ENCODE measurements around the gene CHDH. TPM values are rescaled to one million over a fixed set of nuclear protein-coding genes. Genes with fewer than 3 reads are reported as not detected.

The CHDH gene
- total and polyA plus RNA-seq, 2 experiments from 2014 or later = 31.1 to 62.6 TPM

DNA sequence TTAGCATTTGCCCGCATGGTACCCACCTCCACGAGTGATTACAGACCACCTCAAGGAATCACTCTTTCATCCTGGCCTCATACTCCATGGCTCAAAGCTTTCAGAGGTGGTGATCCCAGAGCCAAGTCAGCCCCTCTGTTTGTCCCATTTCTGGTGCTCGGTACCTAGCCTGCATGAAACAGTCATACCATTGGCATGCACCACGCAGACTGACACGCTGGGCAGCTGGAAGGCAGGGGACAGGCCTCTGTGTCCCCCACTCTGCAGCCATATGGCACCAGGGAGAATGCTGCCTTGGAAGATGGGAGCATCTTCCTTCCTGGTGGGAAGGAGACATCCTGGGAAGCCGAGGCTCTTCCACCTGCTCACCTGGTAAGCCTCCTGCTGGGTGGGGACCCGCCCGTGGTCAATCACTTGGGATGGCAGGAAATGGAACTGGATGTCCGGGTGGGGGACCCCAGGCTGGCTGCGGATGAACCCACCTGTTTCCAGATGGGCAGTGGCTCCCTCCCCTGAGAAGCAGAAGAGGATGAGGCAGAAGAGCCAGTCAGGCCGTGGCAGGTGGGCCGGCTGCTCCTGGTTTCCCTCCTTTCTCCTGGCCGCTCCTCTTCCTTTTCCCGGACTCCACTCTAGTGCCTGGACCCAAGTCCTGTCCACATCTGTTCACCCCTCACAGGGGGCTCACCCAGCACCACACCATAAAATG lies 26.9 kb downstream of the CHDH start:
- H3K79me2 ChIP-seq = no peaks in the 10 kb centered on the region
- no peak for TF ChIP-seq EZH2 (IDR thresholded peaks at IDR 0.05; ENCODE audit: borderline replicate concordance)
- TF ChIP-seq, protein P1, sequence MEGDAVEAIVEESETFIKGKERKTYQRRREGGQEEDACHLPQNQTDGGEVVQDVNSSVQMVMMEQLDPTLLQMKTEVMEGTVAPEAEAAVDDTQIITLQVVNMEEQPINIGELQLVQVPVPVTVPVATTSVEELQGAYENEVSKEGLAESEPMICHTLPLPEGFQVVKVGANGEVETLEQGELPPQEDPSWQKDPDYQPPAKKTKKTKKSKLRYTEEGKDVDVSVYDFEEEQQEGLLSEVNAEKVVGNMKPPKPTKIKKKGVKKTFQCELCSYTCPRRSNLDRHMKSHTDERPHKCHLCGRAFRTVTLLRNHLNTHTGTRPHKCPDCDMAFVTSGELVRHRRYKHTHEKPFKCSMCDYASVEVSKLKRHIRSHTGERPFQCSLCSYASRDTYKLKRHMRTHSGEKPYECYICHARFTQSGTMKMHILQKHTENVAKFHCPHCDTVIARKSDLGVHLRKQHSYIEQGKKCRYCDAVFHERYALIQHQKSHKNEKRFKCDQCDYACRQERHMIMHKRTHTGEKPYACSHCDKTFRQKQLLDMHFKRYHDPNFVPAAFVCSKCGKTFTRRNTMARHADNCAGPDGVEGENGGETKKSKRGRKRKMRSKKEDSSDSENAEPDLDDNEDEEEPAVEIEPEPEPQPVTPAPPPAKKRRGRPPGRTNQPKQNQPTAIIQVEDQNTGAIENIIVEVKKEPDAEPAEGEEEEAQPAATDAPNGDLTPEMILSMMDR (IDR thresholded peaks at IDR 0.05; ENCODE audit: poor library complexity) = no peak
- no peak for TF ChIP-seq EZH2phosphoT487 (IDR thresholded peaks at IDR 0.05; ENCODE audit: low read depth, severe bottlenecking, unreplicated experiment)
- no peaks in the 10 kb centered on the region for H3K9me3 ChIP-seq (ENCODE audit: low read depth)
- peaks cover 7% of the 10 kb centered on the region for H3K4me1 ChIP-seq (ENCODE audit: insufficient read depth)
- no peaks in the 10 kb centered on the region for H3K9me2 ChIP-seq (replicated peaks; ENCODE audit: insufficient read depth)
- H3K36me3 ChIP-seq (replicated peaks; ENCODE audit: insufficient read depth, low read depth) = no peaks in the 10 kb centered on the region
- H3K4me3 ChIP-seq = no peak overlapping the region
- H2AFZ ChIP-seq = no peak overlapping the region
- H3K27ac ChIP-seq = no peak overlapping the region
- no peaks in the 10 kb centered on the region for H4K20me1 ChIP-seq (ENCODE audit: insufficient read depth, poor library complexity, severe bottlenecking)
- no peak for DNase-seq (ENCODE audit: low spot score)
- 95% methylated on average over 14 of the region's 14 CpGs for WGBS (ENCODE audit: low lambda C conversion rate, missing lambda C conversion rate)
- no peaks in the 10 kb centered on the region for H3K27me3 ChIP-seq
- no peak overlapping the region for H3K4me2 ChIP-seq

DNA sequence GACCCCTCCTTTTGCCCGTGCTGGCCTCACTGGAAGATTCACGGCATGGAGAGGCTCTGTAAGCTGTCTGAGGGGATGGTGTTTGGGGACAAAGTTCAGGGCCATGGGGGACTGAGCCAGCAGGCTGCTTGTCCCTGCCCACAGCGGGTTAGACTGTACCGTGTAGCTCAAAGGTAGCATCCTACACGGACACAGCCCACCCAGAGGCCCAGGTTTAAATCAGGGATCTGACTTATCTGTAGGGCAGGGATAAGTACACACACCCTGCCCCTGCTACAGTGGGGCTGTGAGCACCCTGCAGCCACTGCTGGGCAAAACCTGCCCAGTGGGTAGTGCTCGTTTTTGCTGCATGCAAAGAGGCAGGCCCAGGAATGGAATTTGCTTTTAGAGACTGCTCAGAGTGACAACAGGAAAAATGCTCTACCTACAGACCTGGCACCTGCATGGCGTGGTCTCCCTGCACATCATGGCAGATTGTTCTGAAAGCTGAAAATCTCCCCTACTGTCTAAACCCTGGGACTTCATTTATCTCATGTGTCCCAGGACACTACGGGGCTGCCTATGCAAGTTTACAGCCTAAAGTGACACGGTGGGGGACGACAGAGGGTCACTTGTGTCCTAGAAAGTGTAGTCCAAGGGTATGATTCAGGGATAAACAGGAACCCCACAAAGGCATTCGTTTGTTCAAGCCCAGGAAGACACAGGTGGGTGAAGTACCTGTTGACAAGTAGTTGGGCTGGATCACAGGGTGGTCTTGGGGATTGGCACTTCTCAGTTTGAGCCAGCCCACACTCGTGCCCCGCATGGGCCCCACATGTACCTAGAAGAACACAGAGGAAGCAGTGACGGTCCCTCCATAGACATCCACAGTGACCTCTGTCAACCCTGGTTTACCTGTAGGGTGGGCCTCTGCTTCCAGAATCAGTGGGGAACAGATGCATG lies 27.7 kb downstream of the CHDH start:
- no peak for DNase-seq (ENCODE audit: low spot score)
- no peaks in the 10 kb centered on the region for H3K36me3 ChIP-seq (replicated peaks; ENCODE audit: insufficient read depth, low read depth)

DNA sequence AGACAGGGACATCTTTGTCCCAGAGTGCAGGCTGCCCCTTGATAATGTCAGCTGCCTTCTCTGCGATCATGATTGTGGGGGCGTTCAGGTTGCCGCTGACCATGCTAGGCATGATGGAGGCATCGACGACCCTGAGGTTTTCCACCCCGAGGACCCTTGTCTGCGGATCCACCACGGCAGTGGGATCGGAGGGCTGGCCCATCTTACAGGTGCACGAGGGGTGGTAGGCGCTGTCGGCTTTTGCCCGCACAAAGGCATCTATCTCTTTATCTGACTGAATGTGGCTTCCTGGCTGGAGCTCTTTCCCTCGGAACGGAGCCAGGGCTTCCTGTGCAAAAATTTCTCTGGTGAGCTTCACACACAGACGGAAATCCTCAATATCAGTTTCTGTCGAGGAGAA lies 28.4 kb downstream of the CHDH start:
- no peak overlapping the region for H3K27ac ChIP-seq
- no peaks in the 10 kb centered on the region for H3K9me3 ChIP-seq (ENCODE audit: low read depth)
- DNase-seq (ENCODE audit: low spot score) = no peak
- H4K20me1 ChIP-seq (ENCODE audit: insufficient read depth, poor library complexity, severe bottlenecking) = no peaks in the 10 kb centered on the region
- H3K36me3 ChIP-seq (replicated peaks; ENCODE audit: insufficient read depth, low read depth) = no peaks in the 10 kb centered on the region
- H3K27me3 ChIP-seq = no peaks in the 10 kb centered on the region
- TF ChIP-seq, protein P1 (IDR thresholded peaks at IDR 0.05; ENCODE audit: poor library complexity) = no peak
- TF ChIP-seq EZH2 (IDR thresholded peaks at IDR 0.05; ENCODE audit: borderline replicate concordance) (no peak), EZH2phosphoT487 (IDR thresholded peaks at IDR 0.05; ENCODE audit: low read depth, severe bottlenecking, unreplicated experiment) (no peak)
- H2AFZ ChIP-seq = no peak overlapping the region
- H3K79me2 ChIP-seq = no peaks in the 10 kb centered on the region
- H3K4me1 ChIP-seq (ENCODE audit: insufficient read depth) = peaks cover 7% of the 10 kb centered on the region
- H3K4me3 ChIP-seq = no peak overlapping the region
- no peak overlapping the region for H3K4me2 ChIP-seq
- no peaks in the 10 kb centered on the region for H3K9me2 ChIP-seq (replicated peaks; ENCODE audit: insufficient read depth)
- WGBS (ENCODE audit: low lambda C conversion rate, missing lambda C conversion rate) = 95% methylated on average over 17 of the region's 17 CpGs

More for the DNA sequence above, 27.7 kb downstream of the CHDH start:
- peaks cover 7% of the 10 kb centered on the region for H3K4me1 ChIP-seq (ENCODE audit: insufficient read depth)
- no peaks in the 10 kb centered on the region for H3K27me3 ChIP-seq
- TF ChIP-seq EZH2phosphoT487 (IDR thresholded peaks at IDR 0.05; ENCODE audit: low read depth, severe bottlenecking, unreplicated experiment) = no peak
- TF ChIP-seq, protein P1 (IDR thresholded peaks at IDR 0.05; ENCODE audit: poor library complexity) = no peak
- no peak for TF ChIP-seq EZH2 (IDR thresholded peaks at IDR 0.05; ENCODE audit: borderline replicate concordance)
- H3K9me3 ChIP-seq (ENCODE audit: low read depth) = no peaks in the 10 kb centered on the region
- H3K4me2 ChIP-seq = no peak overlapping the region
- 80% methylated on average over 14 of the region's 14 CpGs for WGBS (ENCODE audit: low lambda C conversion rate, missing lambda C conversion rate)
- no peak overlapping the region for H3K4me3 ChIP-seq
- H4K20me1 ChIP-seq (ENCODE audit: insufficient read depth, poor library complexity, severe bottlenecking) = no peaks in the 10 kb centered on the region
- no peak overlapping the region for H2AFZ ChIP-seq
- H3K27ac ChIP-seq = no peak overlapping the region
- no peaks in the 10 kb centered on the region for H3K79me2 ChIP-seq
- H3K9me2 ChIP-seq (replicated peaks; ENCODE audit: insufficient read depth) = no peaks in the 10 kb centered on the region

Data from hepatocyte (in vitro differentiated cells).